Measurements from ENCODE around the gene YAF2. TPM values are rescaled to one million over a fixed set of nuclear protein-coding genes. Genes with fewer than 3 reads are reported as not detected.

YAF2 gene
- total RNA-seq, 1 donor = 19.9 TPM

GRCh38 chr12:42281278-42281677 is 43.2 kb upstream of the YAF2 start:
- H3K36me3 ChIP-seq (ENCODE audit: insufficient read depth, low read length) = no peaks in the 10 kb centered on the region
- no peak for TF ChIP-seq CTCF (IDR thresholded peaks at IDR 0.05; ENCODE audit: extremely low read depth, low read depth, low read length)

GRCh38 chr12:42278128-42278510 is 40.1 kb upstream of the YAF2 start:
- H3K27ac ChIP-seq (ENCODE audit: low read depth, low read length) = no peak overlapping the region
- H3K36me3 ChIP-seq (ENCODE audit: insufficient read depth, low read length) = no peaks in the 10 kb centered on the region
- H4K20me1 ChIP-seq (ENCODE audit: insufficient read depth, low read length) = no peaks in the 10 kb centered on the region
- no peak overlapping the region for H3K4me3 ChIP-seq (ENCODE audit: insufficient read depth, low read length)
- no peak overlapping the region for H2AFZ ChIP-seq (ENCODE audit: low read length)
- no peaks in the 10 kb centered on the region for H3K9me3 ChIP-seq (ENCODE audit: low read depth, low read length)
- no peaks in the 10 kb centered on the region for H3K27me3 ChIP-seq (ENCODE audit: insufficient read depth, low read length)
- H3K4me1 ChIP-seq (ENCODE audit: insufficient read depth, low read length) = no peaks in the 10 kb centered on the region
- no peak overlapping the region for H3K4me2 ChIP-seq (ENCODE audit: insufficient read depth, low read length)
- TF ChIP-seq CTCF (IDR thresholded peaks at IDR 0.05; ENCODE audit: extremely low read depth, low read depth, low read length) = no peak
- no peaks in the 10 kb centered on the region for H3K79me2 ChIP-seq (ENCODE audit: insufficient read depth, low read length)
- DNase-seq (ENCODE audit: insufficient read length, low spot score, missing footprints) = no peak

More at GRCh38 chr12:42281278-42281677, 43.2 kb upstream of the YAF2 start:
- H3K4me1 ChIP-seq (ENCODE audit: insufficient read depth, low read length) = no peaks in the 10 kb centered on the region
- H4K20me1 ChIP-seq (ENCODE audit: insufficient read depth, low read length) = no peaks in the 10 kb centered on the region
- no peak overlapping the region for H3K4me3 ChIP-seq (ENCODE audit: insufficient read depth, low read length)
- H3K27ac ChIP-seq (ENCODE audit: low read depth, low read length) = no peak overlapping the region
- no peaks in the 10 kb centered on the region for H3K79me2 ChIP-seq (ENCODE audit: insufficient read depth, low read length)
- no peak overlapping the region for H3K4me2 ChIP-seq (ENCODE audit: insufficient read depth, low read length)
- H3K9me3 ChIP-seq (ENCODE audit: low read depth, low read length) = no peaks in the 10 kb centered on the region
- H2AFZ ChIP-seq (ENCODE audit: low read length) = no peak overlapping the region
- no peaks in the 10 kb centered on the region for H3K27me3 ChIP-seq (ENCODE audit: insufficient read depth, low read length)
- no peak for DNase-seq (ENCODE audit: insufficient read length, low spot score, missing footprints)

- no peak overlapping the region for H2AFZ ChIP-seq (ENCODE audit: low read length)
- no peaks in the 10 kb centered on the region for H3K36me3 ChIP-seq (ENCODE audit: insufficient read depth, low read length)
- H3K4me1 ChIP-seq (ENCODE audit: insufficient read depth, low read length) = no peaks in the 10 kb centered on the region
- H3K4me2 ChIP-seq (ENCODE audit: insufficient read depth, low read length) = no peak overlapping the region
- H3K27ac ChIP-seq (ENCODE audit: low read depth, low read length) = no peak overlapping the region
- no peaks in the 10 kb centered on the region for H3K27me3 ChIP-seq (ENCODE audit: insufficient read depth, low read length)
- no peaks in the 10 kb centered on the region for H3K9me3 ChIP-seq (ENCODE audit: low read depth, low read length)
- no peak for TF ChIP-seq CTCF (IDR thresholded peaks at IDR 0.05; ENCODE audit: extremely low read depth, low read depth, low read length)
- no peaks in the 10 kb centered on the region for H3K79me2 ChIP-seq (ENCODE audit: insufficient read depth, low read length)
- no peak for DNase-seq (ENCODE audit: insufficient read length, low spot score, missing footprints)
- H4K20me1 ChIP-seq (ENCODE audit: insufficient read depth, low read length) = no peaks in the 10 kb centered on the region
- no peak overlapping the region for H3K4me3 ChIP-seq (ENCODE audit: insufficient read depth, low read length)
These were observed 39.5 kb upstream of the YAF2 start for GRCh38 chr12:42277396-42278127.

GRCh38 chr12:42275499-42275898 is 37.5 kb upstream of the YAF2 start:
- H3K4me1 ChIP-seq (ENCODE audit: insufficient read depth, low read length) = no peaks in the 10 kb centered on the region
- no peak overlapping the region for H2AFZ ChIP-seq (ENCODE audit: low read length)
- no peak for TF ChIP-seq CTCF (IDR thresholded peaks at IDR 0.05; ENCODE audit: extremely low read depth, low read depth, low read length)
- no peaks in the 10 kb centered on the region for H4K20me1 ChIP-seq (ENCODE audit: insufficient read depth, low read length)
- DNase-seq (ENCODE audit: insufficient read length, low spot score, missing footprints) = peak; percentile 70
- H3K27me3 ChIP-seq (ENCODE audit: insufficient read depth, low read length) = no peaks in the 10 kb centered on the region
- no peaks in the 10 kb centered on the region for H3K36me3 ChIP-seq (ENCODE audit: insufficient read depth, low read length)
- H3K27ac ChIP-seq (ENCODE audit: low read depth, low read length) = no peak overlapping the region
- no peaks in the 10 kb centered on the region for H3K9me3 ChIP-seq (ENCODE audit: low read depth, low read length)
- H3K4me2 ChIP-seq (ENCODE audit: insufficient read depth, low read length) = no peak overlapping the region
- H3K4me3 ChIP-seq (ENCODE audit: insufficient read depth, low read length) = no peak overlapping the region
- H3K79me2 ChIP-seq (ENCODE audit: insufficient read depth, low read length) = no peaks in the 10 kb centered on the region
